HG02970 (cell line): Measurements from ENCODE around the gene CCDC34.

ENCODE experiments used
- ATAC-seq: cut with Tn5 transposase; IDR thresholded peaks from one replicate; pipeline ENCODE4 v1.9.1; 2021; ENCODE audit warnings: mild to moderate bottlenecking, moderate library complexity, moderate number of reproducible peaks; ENCODE audit not compliant: unreplicated experiment, low FRiP score

Gene CCDC34, protein sequence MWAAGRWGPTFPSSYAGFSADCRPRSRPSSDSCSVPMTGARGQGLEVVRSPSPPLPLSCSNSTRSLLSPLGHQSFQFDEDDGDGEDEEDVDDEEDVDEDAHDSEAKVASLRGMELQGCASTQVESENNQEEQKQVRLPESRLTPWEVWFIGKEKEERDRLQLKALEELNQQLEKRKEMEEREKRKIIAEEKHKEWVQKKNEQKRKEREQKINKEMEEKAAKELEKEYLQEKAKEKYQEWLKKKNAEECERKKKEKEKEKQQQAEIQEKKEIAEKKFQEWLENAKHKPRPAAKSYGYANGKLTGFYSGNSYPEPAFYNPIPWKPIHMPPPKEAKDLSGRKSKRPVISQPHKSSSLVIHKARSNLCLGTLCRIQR

DNA sequence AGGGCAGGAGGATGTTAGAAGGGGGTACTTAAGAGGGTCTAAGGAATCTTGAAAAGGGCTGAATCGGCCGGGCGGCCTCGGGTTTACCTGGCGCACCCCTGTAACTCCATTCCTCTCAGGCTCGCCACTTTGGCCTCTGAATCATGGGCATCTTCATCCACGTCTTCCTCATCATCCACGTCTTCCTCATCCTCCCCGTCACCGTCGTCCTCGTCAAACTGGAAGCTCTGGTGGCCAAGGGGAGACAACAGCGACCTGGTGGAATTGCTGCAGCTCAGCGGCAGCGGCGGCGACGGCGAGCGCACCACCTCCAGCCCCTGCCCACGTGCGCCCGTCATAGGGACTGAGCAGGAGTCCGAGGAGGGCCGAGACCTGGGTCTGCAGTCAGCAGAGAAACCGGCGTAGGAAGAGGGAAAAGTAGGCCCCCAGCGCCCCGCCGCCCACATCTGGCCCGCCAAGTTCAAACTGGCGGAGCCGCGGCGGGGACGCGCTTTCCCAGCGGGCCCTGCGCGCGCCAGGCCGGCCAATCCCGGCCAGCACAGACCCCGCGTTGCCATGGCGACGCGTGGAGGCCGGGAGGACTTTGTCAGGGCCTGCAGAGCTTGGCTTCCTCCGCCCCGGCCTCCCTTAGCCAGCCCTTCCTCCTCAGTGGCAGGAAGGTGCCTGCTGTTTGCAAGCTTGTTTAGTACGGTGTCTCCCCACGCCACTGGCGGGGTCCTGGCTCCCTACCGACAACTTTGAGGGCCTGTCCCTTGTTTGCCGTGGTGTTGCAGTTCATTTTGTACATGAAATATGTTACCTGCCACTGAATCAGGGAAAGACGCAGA, at the start of gene CCDC34:
Gene CCDC34 (minus strand): TSS at position 467 of the 827 bp plus-strand sequence. CDS start 21 bp downstream, at position 446.
- ATAC-seq = peak; percentile 100

DNA sequence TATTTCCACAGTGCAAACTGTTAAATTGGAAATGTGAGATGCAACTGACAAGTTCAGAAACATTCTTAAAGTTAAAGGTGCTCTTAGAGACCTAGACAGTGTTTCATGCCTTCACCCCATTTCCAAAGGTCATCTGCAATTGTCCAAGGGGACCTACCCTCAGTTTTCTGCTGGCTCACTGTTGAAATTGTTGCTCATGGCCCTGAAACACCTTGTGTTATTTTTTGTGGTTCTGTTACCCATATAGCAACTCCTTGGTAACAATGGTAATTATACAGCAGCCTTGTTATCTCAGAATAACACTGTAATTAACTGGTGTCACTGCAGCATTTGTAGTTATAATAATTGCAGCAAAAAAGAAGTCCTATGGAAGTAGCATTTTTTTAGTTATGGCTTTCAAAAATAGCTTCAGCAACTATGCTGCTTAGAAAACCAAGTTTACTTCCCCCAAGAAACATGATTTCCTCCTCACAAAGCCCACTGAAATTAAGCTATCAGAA, 49.2 kb upstream of the CCDC34 start:
- no peak for ATAC-seq

DNA sequence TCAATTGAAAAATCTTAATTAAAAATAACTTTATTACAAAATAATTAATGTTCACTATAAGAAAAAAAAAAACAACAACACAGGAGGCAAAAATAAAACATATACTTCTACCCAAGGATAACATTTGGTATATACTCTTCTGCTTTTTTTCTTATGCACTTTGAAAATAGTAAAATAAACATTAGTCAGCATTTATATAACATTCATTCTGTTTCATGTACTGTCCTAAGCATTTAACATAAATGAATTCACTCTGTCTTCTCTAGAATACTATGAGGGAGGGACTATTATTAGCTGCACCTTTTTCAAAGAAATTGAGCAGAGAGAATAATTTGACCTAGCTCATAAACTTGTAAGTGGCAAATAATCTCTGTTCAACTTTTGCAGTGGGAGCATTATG, 48.3 kb upstream of the CCDC34 start:
- no peak for ATAC-seq

DNA sequence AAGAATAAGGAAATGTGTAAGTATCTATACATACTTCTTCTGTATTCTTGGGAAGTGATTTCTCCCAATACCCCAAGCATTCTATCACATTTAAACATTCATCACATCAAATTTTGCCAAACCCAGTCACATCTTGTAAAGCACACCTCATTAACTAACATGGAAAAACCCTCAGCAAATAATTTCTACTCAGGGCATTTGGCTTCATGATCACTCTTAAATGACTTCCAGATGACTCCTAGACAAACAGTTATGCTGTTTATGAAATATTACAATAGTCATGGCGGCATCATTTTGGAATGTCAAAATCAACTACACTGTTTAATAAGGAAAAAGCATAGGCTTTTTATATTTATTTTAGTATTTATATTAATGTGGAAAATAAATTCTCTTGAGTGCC, 47.3 kb upstream of the CCDC34 start:
- no peak for ATAC-seq

DNA sequence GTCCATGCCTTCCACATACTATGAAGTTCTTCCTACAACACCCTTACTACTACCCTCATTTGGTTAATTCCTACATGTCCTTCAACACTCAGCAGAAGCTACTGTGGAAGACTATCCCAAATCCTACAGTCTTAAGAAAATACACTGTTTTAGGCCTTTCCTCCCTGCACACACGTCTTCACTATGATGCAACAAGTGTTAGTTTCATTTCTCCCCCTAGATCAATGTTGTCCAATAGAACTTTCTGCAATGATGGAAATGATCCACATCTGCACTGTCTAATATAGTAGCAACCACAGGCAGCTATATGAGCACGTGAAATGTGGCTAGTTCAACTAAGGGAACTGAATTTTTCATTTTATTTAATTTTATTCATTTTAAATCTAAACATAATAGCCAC, 46.7 kb upstream of the CCDC34 start:
- ATAC-seq = no peak

DNA sequence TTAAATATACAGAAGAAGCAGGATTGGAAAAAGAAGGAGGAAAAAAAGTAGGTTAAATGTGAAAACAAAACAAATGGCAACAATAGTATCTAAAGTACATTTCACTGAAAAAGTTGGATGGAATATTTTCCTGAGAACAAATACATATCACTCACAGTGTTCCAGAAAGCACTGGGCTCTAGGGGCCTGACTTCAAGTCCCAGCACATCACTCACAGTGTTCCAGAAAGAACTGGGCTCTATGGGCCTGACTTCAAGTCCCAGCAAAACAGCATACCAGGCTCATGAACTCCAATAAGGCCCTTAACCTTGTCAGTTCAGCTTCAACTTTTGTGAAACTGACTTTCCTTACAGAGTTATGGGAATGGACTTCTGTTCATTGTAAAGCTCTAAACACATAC, 46.0 kb upstream of the CCDC34 start:
- ATAC-seq = no peak

DNA sequence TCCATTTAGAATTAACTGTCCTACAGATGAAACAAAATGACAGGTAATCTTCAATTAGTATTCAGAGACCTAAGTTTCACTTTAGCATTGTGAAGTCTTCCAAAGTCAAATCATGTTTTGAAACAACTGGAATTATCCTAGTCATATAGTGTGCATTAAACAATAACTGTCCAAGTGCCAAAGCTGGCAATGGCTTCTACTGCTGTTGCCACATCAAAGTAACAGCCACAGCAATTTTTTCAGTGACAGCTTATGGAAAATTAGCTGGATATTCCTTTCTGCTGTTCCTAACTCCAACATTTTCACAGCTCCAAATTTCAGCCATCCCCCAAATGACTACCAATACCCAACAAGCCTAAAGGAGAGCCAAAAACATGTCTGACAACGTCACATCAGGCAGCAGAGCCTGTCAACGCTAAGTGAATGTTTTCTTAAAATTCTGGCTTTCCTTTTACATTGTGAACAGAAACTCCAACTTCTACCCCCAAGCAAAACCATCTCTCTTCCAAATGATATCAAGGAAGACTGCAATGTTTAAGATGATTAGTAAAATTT, 45.3 kb upstream of the CCDC34 start:
- ATAC-seq = no peak

DNA sequence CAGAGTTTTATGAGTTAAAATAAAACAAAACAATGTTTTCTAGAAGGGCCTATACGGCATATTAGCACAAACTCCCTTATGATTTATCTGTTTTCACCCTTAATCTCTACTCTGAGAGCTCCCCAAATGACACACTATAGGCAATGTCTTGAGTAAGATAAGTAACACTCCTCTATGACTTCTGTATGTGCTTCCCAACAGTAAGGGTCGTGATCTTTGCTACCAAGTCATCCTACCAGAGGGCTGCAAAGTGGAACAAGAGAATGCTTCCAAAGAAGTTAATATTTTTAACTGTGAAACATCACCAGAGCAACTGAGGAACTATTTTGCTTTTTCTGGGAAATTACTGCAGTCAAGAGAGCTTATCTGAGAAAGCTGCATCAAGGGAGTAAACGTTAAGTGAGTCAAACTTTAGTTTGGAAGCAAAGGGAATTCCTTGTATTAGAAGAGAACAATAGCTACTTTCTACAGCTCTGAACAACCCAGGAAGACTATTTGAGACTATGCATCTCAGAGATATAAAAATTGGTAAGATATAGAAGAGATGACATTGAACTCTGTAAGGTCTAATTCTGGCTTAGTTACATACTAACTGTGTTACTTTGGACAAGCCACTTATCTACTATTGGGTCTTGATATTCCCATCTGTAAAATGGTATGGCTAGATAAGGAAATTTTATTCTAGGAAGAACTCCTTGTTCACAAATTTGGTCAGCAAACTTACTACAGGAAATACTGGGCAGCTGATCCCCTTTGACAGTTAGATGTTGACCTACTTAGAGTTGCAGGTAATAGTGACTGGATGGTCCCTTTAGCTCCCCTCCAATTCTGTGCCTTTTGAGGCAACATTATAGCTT, 43.7 kb upstream of the CCDC34 start:
- no peak for ATAC-seq

DNA sequence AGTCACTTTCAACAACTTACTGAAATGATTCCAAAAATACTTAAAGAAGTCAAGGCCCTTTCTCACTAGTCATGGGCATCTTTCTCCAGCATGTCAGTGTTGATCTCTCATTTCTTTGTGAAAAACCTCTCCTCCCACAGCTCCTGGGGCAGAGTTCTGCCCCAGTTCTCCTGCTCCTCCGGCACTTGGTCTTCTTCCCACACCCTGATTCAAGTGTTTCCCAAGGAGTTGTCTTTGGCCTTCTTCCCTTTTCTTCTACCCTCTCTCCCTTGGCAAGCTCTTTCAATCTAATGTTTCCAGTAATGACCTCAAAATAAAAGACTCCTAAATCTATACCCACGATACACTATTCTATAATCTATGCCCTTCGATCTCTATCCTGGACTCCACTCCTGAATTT, 42.1 kb upstream of the CCDC34 start:
- ATAC-seq = no peak

DNA sequence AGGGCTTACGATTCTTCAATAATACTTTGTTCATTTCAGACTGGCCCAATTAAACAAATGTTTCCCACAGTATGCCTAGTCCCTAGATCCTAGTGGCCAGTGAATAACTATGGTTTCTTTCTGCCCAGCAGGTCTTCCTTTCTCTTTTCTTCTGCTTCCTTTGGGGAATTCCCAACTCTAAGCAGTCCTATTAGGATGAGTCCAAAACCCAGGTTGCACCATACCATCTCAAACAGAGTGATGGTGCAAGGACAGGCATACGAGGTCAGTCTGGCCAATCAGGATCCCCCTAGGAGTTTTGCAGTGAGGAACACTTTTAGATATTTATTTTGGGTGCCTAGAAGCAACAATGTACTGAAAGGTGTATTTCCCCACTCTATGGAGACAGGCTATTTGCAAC, 41.4 kb upstream of the CCDC34 start:
- ATAC-seq = no peak

DNA sequence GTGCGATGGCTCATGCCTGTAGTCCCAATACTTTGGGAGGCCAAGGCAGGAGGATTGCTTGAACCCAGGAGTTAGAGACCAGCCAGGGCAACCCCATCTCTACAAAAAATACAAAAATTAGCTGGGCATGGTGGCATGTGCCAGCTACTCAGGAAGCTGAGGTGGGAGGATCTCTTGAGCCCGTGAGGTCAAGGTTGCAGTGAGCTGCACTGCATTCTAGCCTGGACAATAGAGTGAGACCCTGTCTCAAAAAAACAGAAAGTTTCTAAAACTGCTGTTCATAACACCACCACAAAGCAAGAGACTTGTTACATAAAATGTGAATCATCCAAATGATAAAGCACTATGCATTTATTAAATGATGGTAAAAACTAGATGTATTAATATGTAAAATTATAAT, 40.2 kb upstream of the CCDC34 start:
- no peak for ATAC-seq

DNA sequence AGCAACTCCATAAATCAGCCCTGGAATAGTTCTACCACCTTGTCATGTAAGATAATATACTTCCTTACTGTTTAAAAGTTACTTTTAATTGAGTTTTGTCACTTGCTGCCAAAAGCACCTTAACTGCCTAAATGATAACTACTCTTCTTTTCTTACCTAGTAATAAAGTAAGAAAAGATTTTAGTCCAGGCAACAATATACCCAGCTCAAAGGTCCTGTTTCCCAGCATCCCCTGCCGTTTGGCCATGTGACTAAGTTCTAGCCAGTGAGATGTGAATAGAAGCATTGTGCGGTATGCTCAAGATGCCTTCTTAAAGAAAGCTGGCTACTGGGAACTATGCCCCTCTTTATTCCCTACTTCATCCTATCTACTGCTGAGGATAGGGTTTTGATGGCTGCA, 39.4 kb upstream of the CCDC34 start:
- no peak for ATAC-seq

DNA sequence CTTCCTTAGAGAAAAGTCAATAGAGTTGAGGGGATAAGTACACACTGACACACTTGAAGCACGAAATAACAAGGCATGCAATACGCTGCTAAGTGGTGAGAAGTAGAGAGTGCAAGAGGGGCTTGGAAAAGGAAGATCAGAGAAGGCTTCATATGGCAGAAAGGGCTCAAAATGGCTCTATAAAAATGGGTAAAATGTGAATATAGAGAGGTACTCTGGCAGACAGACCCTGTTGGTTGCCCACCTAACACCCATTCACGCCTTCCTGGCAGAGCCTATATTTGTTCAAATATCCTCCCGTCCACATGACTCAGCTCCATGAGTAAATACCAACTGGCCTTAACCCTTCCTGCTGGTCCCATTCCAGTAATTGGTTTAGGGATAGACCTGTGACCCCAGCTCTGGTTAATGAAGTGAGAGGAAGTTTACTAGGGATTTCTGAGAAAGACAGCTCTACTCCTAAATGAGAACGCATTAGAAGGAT, 38.9 kb upstream of the CCDC34 start:
- no peak for ATAC-seq

DNA sequence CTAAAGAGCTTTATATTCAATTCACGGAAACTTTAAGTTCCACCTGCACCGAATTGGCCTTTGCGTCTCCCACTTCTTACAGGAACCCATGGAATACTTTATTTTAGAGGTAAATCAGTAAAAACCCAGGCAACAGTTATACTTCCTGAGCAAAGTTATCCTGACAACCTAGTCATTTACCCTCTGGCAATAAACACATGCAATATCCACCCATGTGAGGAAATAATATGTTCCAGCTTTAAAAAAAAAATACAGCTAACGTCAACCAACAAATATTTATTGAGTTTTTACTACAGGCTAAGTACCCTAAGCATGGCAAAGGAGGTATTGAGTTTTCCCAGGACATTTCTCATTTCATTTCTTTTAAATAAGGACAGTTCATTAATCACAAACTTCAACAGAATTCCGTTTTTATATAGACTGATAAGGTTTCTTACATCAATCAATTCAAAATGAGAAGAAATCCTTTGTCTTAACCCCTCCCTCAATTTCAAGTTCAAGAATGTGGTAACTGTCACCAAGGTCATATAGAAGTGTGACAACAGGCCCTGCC, 38.3 kb upstream of the CCDC34 start:
- no peak for ATAC-seq

DNA sequence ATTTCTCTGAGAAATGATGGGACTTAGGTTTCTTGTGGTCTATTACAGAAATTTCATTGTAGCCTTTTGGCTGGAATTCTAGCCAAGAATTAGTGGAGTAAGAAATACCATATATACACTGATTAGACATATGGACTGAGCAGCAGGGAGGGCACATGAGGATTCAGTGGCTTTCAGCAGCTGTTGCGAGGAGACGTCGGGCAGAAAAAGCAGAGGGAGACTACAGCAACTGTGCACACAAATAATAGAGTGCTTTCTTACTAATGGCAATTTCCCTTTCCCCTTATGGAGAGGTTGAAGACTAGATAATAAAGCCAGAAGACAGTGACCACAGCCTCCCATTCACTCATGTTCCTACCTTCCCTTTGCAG, 35.4 kb upstream of the CCDC34 start:
- ATAC-seq = no peak

DNA sequence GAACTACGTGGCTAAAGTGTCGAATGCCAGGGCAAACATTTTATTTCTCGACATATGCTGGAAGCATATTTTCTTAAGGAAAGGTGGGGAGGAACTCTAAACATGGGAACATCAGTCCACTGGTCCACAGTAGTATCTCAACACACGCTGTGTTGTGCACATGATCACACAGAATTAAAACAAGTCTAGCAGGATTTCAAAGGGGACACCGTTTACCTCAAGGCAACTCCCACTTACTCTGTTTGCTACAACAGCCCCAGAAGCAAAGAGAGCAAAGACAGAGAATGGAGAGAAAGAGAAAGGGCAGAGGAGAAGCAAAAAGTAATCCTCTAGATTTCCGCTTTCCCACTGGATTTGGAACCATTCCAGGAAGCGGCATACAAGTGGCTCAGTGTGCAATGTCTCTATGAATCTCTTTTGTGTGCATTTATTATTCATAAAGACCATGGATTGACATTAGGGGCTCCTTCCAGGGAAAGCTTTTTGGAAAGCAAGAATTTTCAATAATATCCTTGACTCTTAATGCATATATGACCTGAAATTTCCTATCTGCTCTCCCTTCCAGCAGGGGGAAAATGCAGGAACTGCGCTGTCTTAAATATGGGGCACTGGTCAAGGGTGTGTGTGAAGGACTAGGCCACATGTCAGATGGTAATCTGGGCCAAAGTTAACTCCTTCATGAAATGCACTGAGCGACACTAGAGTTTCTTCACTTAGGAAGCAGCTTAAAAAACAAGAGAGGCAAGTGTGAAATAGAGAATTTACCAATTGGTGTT, 34.8 kb upstream of the CCDC34 start:
- ATAC-seq = no peak

DNA sequence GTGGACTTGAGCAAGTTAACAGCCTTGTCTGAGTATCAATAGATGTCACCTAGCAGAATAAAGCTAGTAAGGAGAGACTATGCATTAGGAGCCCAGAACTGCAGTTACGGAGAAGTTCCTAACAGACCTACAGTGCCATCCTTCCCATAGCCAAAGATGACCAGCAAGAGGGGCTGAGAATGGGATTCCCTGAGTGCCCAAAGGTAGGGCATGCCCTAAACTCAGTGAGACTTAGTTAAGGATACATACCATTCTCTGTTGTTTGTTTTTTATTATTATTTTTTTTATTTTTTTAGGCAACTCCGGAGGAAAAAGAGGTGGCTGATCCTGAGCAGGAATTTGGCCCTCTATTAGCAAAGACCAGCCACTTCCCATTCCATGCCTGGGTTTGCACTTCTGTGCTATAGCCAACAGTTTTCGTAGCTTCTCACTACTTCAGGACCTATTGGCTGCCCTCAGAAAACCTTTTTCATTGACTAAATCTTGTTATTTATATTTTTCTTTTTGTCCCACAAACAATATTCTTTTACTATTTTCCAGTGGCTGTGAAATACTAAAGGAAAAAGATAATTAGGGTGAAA, 33.3 kb upstream of the CCDC34 start:
- no peak for ATAC-seq

DNA sequence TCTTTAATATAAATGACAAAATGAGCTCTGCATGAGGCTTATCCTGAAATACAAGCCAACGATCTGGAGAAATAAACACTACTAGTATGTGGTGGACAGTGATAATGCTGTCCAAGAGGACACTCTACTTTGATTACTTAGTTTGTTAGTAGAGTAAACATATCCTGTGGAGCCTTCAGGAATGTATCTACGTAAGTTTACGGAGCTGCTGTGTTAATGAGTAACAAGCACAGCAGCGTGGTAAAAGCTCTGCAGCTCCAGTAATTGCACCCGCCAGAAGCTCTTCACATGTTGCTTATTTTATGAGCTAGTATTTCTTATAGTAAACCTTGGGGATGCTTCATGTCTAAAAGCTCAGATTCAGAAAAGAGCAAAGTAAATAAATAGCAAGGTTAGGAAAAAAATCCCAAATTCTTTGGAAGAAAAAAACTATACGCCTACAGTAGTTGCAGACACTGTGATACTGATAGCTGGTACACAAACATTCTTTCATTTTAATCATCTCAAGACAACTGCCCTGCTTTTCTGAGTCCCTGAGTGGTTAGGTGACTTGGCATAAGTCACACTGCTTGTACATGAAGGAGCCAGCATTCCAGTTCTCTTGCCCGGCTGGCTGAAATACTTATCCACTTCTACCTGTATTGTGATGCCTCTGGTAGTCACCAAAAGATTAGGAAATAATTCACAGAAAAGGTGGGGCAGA, 32.7 kb upstream of the CCDC34 start:
- no peak for ATAC-seq
